ENCODE data around the gene ARL8A.
"Not testable (repeated sequence)": the region's sequence is repeated elsewhere in the genome, so short reads cannot be mapped to it uniquely, and the experiment has no call there.

- TF ChIP-seq CTCF (conservative IDR thresholded peaks at IDR 0.05; ENCODE audit: low read length); EZH2phosphoT487 (IDR thresholded peaks at IDR 0.05; ENCODE audit: borderline replicate concordance): not testable (repeated sequence)
Measured at GRCh38 chr1:202180751-202181139, 36.2 kb upstream of the ARL8A start.

Data from Loucy (cell line).